Adipose tissue (tissue), 3 donors: ENCODE measurements around the gene GTF2E1. TPM values are rescaled to one million over a fixed set of nuclear protein-coding genes. Genes with fewer than 3 reads are reported as not detected.
"Not testable (repeated sequence)": the region's sequence is repeated elsewhere in the genome, so short reads cannot be mapped to it uniquely, and the experiment has no call there.

Experiments used
- H3K27ac ChIP-seq: one replicate; pipeline ENCODE4 v1.5.1; 2013; ENCODE audit warnings: low read depth, low read length
- WGBS, 3 donors: extraction: QIAGEN DNeasy Blood & Tissue Kit; methylation state at CpG; one replicate each; pipeline ENCODE4 v1.1.7; 2013; 5-methylcytosine and 5-hydroxymethylcytosine counted together
- polyA plus RNA-seq, 3 donors: library from polyadenylated mRNA; stranded (reverse); fragments of 200-250 nt; gene quantifications; one replicate each; pipeline ENCODE4 v1.2.3, GENCODE V29; 2013
- donor health status: healthy with polysubstance abuse.
- donor health status: Bipolar disorder and iron deficiency.
- donor health status: healthy.

Gene GTF2E1
- polyA plus RNA-seq: 1 to 10 TPM; 3.0 to 5.6 (median 3.1) TPM

GRCh38 chr3:120742198-120742848 is at the start of gene GTF2E1, which contains the start of gene RABL3:
Gene GTF2E1, plus strand, starts transcription at chr3:120742744. Its CDS starts 7,809 bp downstream, at chr3:120750553.
Gene RABL3, minus strand, starts transcription at chr3:120742516. Its CDS starts 9 bp downstream, at chr3:120742507.
- WGBS, 3 donors: 0% methylated on average over 39 of the region's 39 CpGs

GRCh38 chr3:120693439-120694171 is 48.9 kb upstream of the GTF2E1 start:
- 52 to 95% (median 90%) methylated on average over 1 of the region's 1 CpG for WGBS, 3 donors
- H3K27ac ChIP-seq: no peak overlapping the region

More at GRCh38 chr3:120742198-120742848, at the start of gene GTF2E1, which contains the start of gene RABL3:
- H3K27ac ChIP-seq: peak within 1 kb of the TSS; percentile 95

- no peak overlapping the region for H3K27ac ChIP-seq
- WGBS, 3 donors: 49 to 81% (median 76%) methylated on average over 3 of the region's 3 CpGs
Measured at GRCh38 chr3:120699333-120699732, 43.2 kb upstream of the GTF2E1 start.

- H3K27ac ChIP-seq: no peak overlapping the region
Measured at GRCh38 chr3:120705884-120706582, 36.5 kb upstream of the GTF2E1 start.

GRCh38 chr3:120706950-120707349 is 35.6 kb upstream of the GTF2E1 start:
- H3K27ac ChIP-seq: no peak overlapping the region

More at GRCh38 chr3:120705884-120706582, 36.5 kb upstream of the GTF2E1 start:
- WGBS, 3 donors: 82 to 91% (median 88%) methylated on average over 5 of the region's 5 CpGs

GRCh38 chr3:120708408-120708807 is 34.1 kb upstream of the GTF2E1 start:
- no peak overlapping the region for H3K27ac ChIP-seq

GRCh38 chr3:120710369-120710768 is 32.2 kb upstream of the GTF2E1 start:
- H3K27ac ChIP-seq: no peak overlapping the region
- WGBS, 3 donors: 90 to 93% (median 93%) methylated on average over 1 of the region's 1 CpG

- no peak overlapping the region for H3K27ac ChIP-seq
Measured at GRCh38 chr3:120713262-120713661, 29.3 kb upstream of the GTF2E1 start.

GRCh38 chr3:120719167-120719834 is 23.2 kb upstream of the GTF2E1 start:
- WGBS, 3 donors: 28 to 66% (median 66%) methylated on average over 18 to 20 of the region's 20 CpGs
- not testable (repeated sequence) for H3K27ac ChIP-seq

- no peak overlapping the region for H3K27ac ChIP-seq
- 90 to 95% (median 93%) methylated on average over 1 of the region's 1 CpG for WGBS, 3 donors
Measured at GRCh38 chr3:120726791-120727190, 15.8 kb upstream of the GTF2E1 start.

GRCh38 chr3:120730576-120731542 is 11.7 kb upstream of the GTF2E1 start:
- WGBS, 3 donors: 86 to 91% (median 91%) methylated on average over 4 of the region's 4 CpGs
- no peak overlapping the region for H3K27ac ChIP-seq

- 96 to 98% (median 96%) methylated on average over 8 of the region's 8 CpGs for WGBS, 3 donors
- not testable (repeated sequence) for H3K27ac ChIP-seq
Measured at GRCh38 chr3:120738006-120738405, 4.5 kb upstream of the GTF2E1 start.

GRCh38 chr3:120741320-120741719 is 1.2 kb upstream of the GTF2E1 start:
- no peak overlapping the region for H3K27ac ChIP-seq

GRCh38 chr3:120741837-120742197 is 727 bp upstream of the GTF2E1 start:
- 5 to 13% (median 8%) methylated on average over 10 of the region's 10 CpGs for WGBS, 3 donors
- H3K27ac ChIP-seq: no peak overlapping the region

More at GRCh38 chr3:120741320-120741719, 1.2 kb upstream of the GTF2E1 start:
- WGBS, 3 donors: 65 to 69% (median 66%) methylated on average over 3 of the region's 3 CpGs

GRCh38 chr3:120742849-120743365 is 363 bp downstream of the GTF2E1 start:
- peak overlapping the region; percentile 29 for H3K27ac ChIP-seq
- 0 to 1% (median 0%) methylated on average over 26 of the region's 26 CpGs for WGBS, 3 donors

GRCh38 chr3:120743556-120744195 is 1.1 kb downstream of the GTF2E1 start:
- H3K27ac ChIP-seq: no peak overlapping the region

GRCh38 chr3:120745466-120745865 is 2.9 kb downstream of the GTF2E1 start:
- WGBS, 3 donors: 73 to 81% (median 77%) methylated on average over 3 of the region's 3 CpGs
- no peak overlapping the region for H3K27ac ChIP-seq

More at GRCh38 chr3:120743556-120744195, 1.1 kb downstream of the GTF2E1 start:
- 50 to 59% (median 56%) methylated on average over 6 of the region's 6 CpGs for WGBS, 3 donors
